Liver (tissue), 9 donors: ENCODE measurements around the gene AADACL3. TPM values are rescaled to one million over a fixed set of nuclear protein-coding genes. Genes with fewer than 3 reads are reported as not detected.

ENCODE experiments used
- DNase-seq: peaks from one replicate; pipeline ENCODE4 v3.0.0-alpha.2; 2017; ENCODE audit warnings: low spot score
- H3K27ac ChIP-seq, 2 donors: one replicate each; pipeline ENCODE4 v1.7.0; 2013; ENCODE audit warnings: inconsistent platforms in 2 of 2, low read length in 2 of 2, control low read depth in 1 of 2, low read depth in 1 of 2, mild to moderate bottlenecking in 1 of 2
- H3K27me3 ChIP-seq, 4 donors: one replicate each; pipeline versions ENCODE4 v1.6.1 to v1.7.0; 2013; ENCODE audit warnings: low read length in 3 of 4, inconsistent platforms in 1 of 4, mild to moderate bottlenecking in 1 of 4, moderate library complexity in 1 of 4; ENCODE audit not compliant: control insufficient read depth in 4 of 4, insufficient read depth in 4 of 4
- H3K36me3 ChIP-seq, 4 donors: one replicate each; pipeline versions ENCODE4 v1.6.1 to v1.7.0; 2013; ENCODE audit warnings: low read length in 3 of 4, mild to moderate bottlenecking in 3 of 4, low read depth in 1 of 4, moderate library complexity in 1 of 4; ENCODE audit not compliant: control insufficient read depth in 4 of 4, insufficient read depth in 3 of 4
- H3K4me1 ChIP-seq, 4 donors: one replicate each; pipeline versions ENCODE4 v1.6.1 to v1.7.0; 2013; ENCODE audit warnings: low read length in 3 of 4, mild to moderate bottlenecking in 3 of 4, moderate library complexity in 1 of 4; ENCODE audit not compliant: control insufficient read depth in 4 of 4, insufficient read depth in 4 of 4
- H3K4me3 ChIP-seq, 3 donors: one replicate each; pipeline versions ENCODE4 v1.6.1 to v1.7.0; 2013; ENCODE audit warnings: low read length in 3 of 3, control low read depth in 1 of 3, low read depth in 1 of 3, mild to moderate bottlenecking in 1 of 3
- H3K9ac ChIP-seq, 2 donors: one replicate each; pipeline ENCODE4 v1.7.0; 2013; ENCODE audit warnings: low read length in 2 of 2, mild to moderate bottlenecking in 2 of 2, moderate library complexity in 2 of 2, control low read depth in 1 of 2, low read depth in 1 of 2
- H3K9me3 ChIP-seq, 4 donors: one replicate each; pipeline versions ENCODE4 v1.6.1 to v1.7.0; 2013; ENCODE audit warnings: low read length in 3 of 4; ENCODE audit not compliant: control insufficient read depth in 4 of 4
- ATF3 ChIP-seq: IDR thresholded peaks from 2 replicates; pipeline ENCODE4 v1.6.1; 2016; ENCODE audit warnings: antibody characterized with exemption
- CTCF ChIP-seq: fragments of 150-350 bp; IDR thresholded peaks from 2 replicates; pipeline ENCODE4 v1.5.1; 2017; ENCODE audit warnings: improper control_type of control experiment, low read depth, low read length; ENCODE audit not compliant: missing input control
- EGR1 ChIP-seq, 2 donors: IDR thresholded peaks; 2 replicates each; pipeline ENCODE4 v1.6.1; 2016 to 2018; ENCODE audit warnings: antibody characterized with exemption in 2 of 2, low read depth in 2 of 2
- FOXA1 ChIP-seq: IDR thresholded peaks from 2 replicates; pipeline ENCODE4 v1.6.1; 2016; ENCODE audit warnings: antibody characterized with exemption
- GABPA ChIP-seq, 2 donors: IDR thresholded peaks in 1 of 2; conservative IDR thresholded peaks in 1 of 2; 2 replicates each; pipeline ENCODE4 v1.6.1; 2016; ENCODE audit warnings: antibody characterized with exemption in 2 of 2, mild to moderate bottlenecking in 1 of 2, moderate library complexity in 1 of 2
- HNF4A ChIP-seq, 2 donors: conservative IDR thresholded peaks; 2 replicates each; pipeline ENCODE4 v1.6.1; 2016; ENCODE audit warnings: antibody characterized with exemption in 2 of 2, mild to moderate bottlenecking in 2 of 2
- HNF4G ChIP-seq: IDR thresholded peaks from 2 replicates; pipeline ENCODE4 v1.6.1; 2016; ENCODE audit warnings: antibody characterized with exemption
- JUND ChIP-seq, 2 donors: IDR thresholded peaks; 2 replicates each; pipeline ENCODE4 v1.6.1; 2016; ENCODE audit warnings: antibody characterized with exemption in 2 of 2
- MAX ChIP-seq: IDR thresholded peaks from 2 replicates; pipeline ENCODE4 v1.6.1; 2016; ENCODE audit warnings: antibody characterized with exemption
- NR2F2 ChIP-seq: IDR thresholded peaks from 2 replicates; pipeline ENCODE4 v1.6.1; 2016; ENCODE audit warnings: antibody characterized with exemption
- RAD21 ChIP-seq, 2 donors: IDR thresholded peaks; 2 replicates each; pipeline ENCODE4 v1.6.1; 2016; ENCODE audit warnings: antibody characterized with exemption in 2 of 2, mild to moderate bottlenecking in 2 of 2
- REST ChIP-seq: IDR thresholded peaks from 2 replicates; pipeline ENCODE4 v1.6.1; 2016; ENCODE audit warnings: antibody characterized with exemption, mild to moderate bottlenecking
- RXRA ChIP-seq, 2 donors: IDR thresholded peaks; 2 replicates each; pipeline ENCODE4 v1.6.1; 2017 to 2018; ENCODE audit warnings: antibody characterized with exemption in 2 of 2, mild to moderate bottlenecking in 1 of 2
- SP1 ChIP-seq: IDR thresholded peaks from 2 replicates; pipeline ENCODE4 v1.6.1; 2018; ENCODE audit warnings: antibody characterized with exemption, mild to moderate bottlenecking
- TAF1 ChIP-seq: conservative IDR thresholded peaks from 2 replicates; pipeline ENCODE4 v1.6.1; 2016; ENCODE audit warnings: antibody characterized with exemption, mild to moderate bottlenecking
- YY1 ChIP-seq: IDR thresholded peaks from 2 replicates; pipeline ENCODE4 v1.6.1; 2016; ENCODE audit warnings: antibody characterized with exemption, mild to moderate bottlenecking
- ZBTB33 ChIP-seq: IDR thresholded peaks from 2 replicates; pipeline ENCODE4 v1.6.1; 2016; ENCODE audit warnings: antibody characterized with exemption
- WGBS: extraction: QIAGEN DNeasy Blood & Tissue Kit; methylation state at CpG from one replicate; pipeline ENCODE4 v1.1.7; 2013; 5-methylcytosine and 5-hydroxymethylcytosine counted together
- polyA plus RNA-seq, 2 donors: library from polyadenylated mRNA; stranded (reverse) in 1 of 2; unstranded in 1 of 2; fragments of 200-250 nt in 1 of 2; fragments of >200 nt in 1 of 2; fragmentation: Nextera tagmentation in 1 of 2; extraction: Ambion mirVana in 1 of 2; gene quantifications; one replicate each; pipeline versions ENCODE4 v1.2.1 to v1.2.3, GENCODE V29; 2013 to 2015
- total RNA-seq, 2 donors: library from RNA; depleted of rRNA; stranded (reverse); fragments of >200 nt; gene quantifications; one replicate each; pipeline ENCODE4 v1.2.3, GENCODE V29; 2014
- donor health status: healthy.
- donor health status: healthy.
- donor health status: healthy.
- donor health status: healthy.
- donor health status: healthy.

AADACL3 gene
- total and polyA plus RNA-seq, 4 donors, result not detected

- Histone ChIP-seq H3K9me3 (peaks cover 0 to 13% (median 1%) of the 10 kb centered on the region in 4 donors), H3K27ac (no peak overlapping the region), H3K36me3 (no peaks in the 10 kb centered on the region), H3K27me3 (no peaks in the 10 kb centered on the region), H3K4me3 (no peak overlapping the region), H3K4me1 (no peaks in the 10 kb centered on the region), H3K9ac (no peak overlapping the region)
- TF ChIP-seq CTCF (no peak), RAD21 (IDR thresholded peaks at IDR 0.05) (no peak), SP1 (no peak), HNF4G (no peak), JUND (IDR thresholded peaks at IDR 0.05) (no peak)
- DNase-seq, result no peak
Measured at GRCh38 chr1:12748778-12749355, 33.0 kb downstream of the AADACL3 start.

- no peak for TF ChIP-seq JUND (IDR thresholded peaks at IDR 0.05)
- no peak for TF ChIP-seq FOXA1
- no peak for TF ChIP-seq SP1
- no peak for TF ChIP-seq NR2F2
- no peak for TF ChIP-seq RAD21 (IDR thresholded peaks at IDR 0.05)
- TF ChIP-seq REST, result no peak
- no peak for TF ChIP-seq TAF1
- no peak for TF ChIP-seq CTCF
- TF ChIP-seq HNF4G, result no peak
- TF ChIP-seq ZBTB33, result no peak
- no peak for TF ChIP-seq RXRA (IDR thresholded peaks at IDR 0.05)
- no peak for TF ChIP-seq GABPA (IDR thresholded peaks at IDR 0.05 in 1 of 2, conservative IDR thresholded peaks at IDR 0.05 in 1 of 2)
- no peak for TF ChIP-seq MAX
- no peak for TF ChIP-seq YY1
- TF ChIP-seq EGR1 (IDR thresholded peaks at IDR 0.05; ENCODE audit: low read depth in 2 of 2), result no peak
- no peak for TF ChIP-seq ATF3
- TF ChIP-seq HNF4A (conservative IDR thresholded peaks at IDR 0.05), result no peak
- no peak overlapping the region for H3K27ac ChIP-seq
- H3K4me3 ChIP-seq, result no peak overlapping the region
- no peaks in the 10 kb centered on the region for H3K4me1 ChIP-seq
- DNase-seq, result no peak
- no peaks in the 10 kb centered on the region for H3K36me3 ChIP-seq
- H3K9ac ChIP-seq, result no peak overlapping the region
- H3K9me3 ChIP-seq, result peaks cover 0 to 5% (median 0%) of the 10 kb centered on the region in 4 donors
- WGBS, result 79% methylated on average over 4 of the region's 4 CpGs
- peaks cover 0 to 6% (median 2%) of the 10 kb centered on the region in 4 donors for H3K27me3 ChIP-seq
Measured at GRCh38 chr1:12754738-12755137, 38.8 kb downstream of the AADACL3 start.
